IMR-90 (cell line): Measurements from ENCODE around the gene CPNE2. TPM values are rescaled to one million over a fixed set of nuclear protein-coding genes. Genes with fewer than 3 reads are reported as not detected.

ENCODE experiments used
- ATAC-seq: fragments of 200-7000 bp; cut with Tn5 transposase; 2 replicates; pipeline ENCODE4 v1.9.1; 2020; ENCODE audit warnings: low read depth, mild to moderate bottlenecking, moderate library complexity
- BruUV-seq: library from RNA; stranded (reverse); fragments of 400-500 nt; replicated peaks from 2 replicates; lab custom pipeline; 2021; lab: Mats Ljungman, UMichigan
- CTCF ChIA-PET: fragments of 300-600 bp; formaldehyde crosslinking; extraction: SDS; loops from one replicate; lab custom pipeline; 2021; ENCODE audit warnings: antibody characterized with exemption; lab: Yijun Ruan, JAX
- POLR2A ChIA-PET: fragments of 300-600 bp; sonication (Branson Sonifier 250); formaldehyde crosslinking; loops from one replicate; lab custom pipeline; 2022; ENCODE audit warnings: antibody characterized with exemption; ENCODE audit not compliant: unreplicated experiment; lab: Charles Lee
- DNase-seq: peaks from one replicate; pipeline ENCODE4 v3.0.0; 2013
- H2AFZ ChIP-seq: replicated peaks from 2 replicates; pipeline ENCODE3; 2013; ENCODE audit warnings: low read length, mild to moderate bottlenecking; ENCODE audit not compliant: poor library complexity
- H2AK5ac ChIP-seq: 2 replicates; pipeline ENCODE4 v1.6.1; 2013; ENCODE audit warnings: low read depth, low read length, inconsistent platforms
- H2AK9ac ChIP-seq: replicated peaks from 2 replicates; pipeline ENCODE3; 2013; ENCODE audit warnings: mild to moderate bottlenecking, low read depth, low read length, moderate library complexity; ENCODE audit not compliant: poor library complexity
- H2BK120ac ChIP-seq: 2 replicates; pipeline ENCODE4 v1.6.1; 2013; ENCODE audit warnings: low read depth, low read length, inconsistent platforms
- H2BK15ac ChIP-seq: 3 replicates; pipeline ENCODE4 v1.6.1; 2013; ENCODE audit warnings: low read depth, low read length, inconsistent platforms
- H2BK20ac ChIP-seq: 2 replicates; pipeline ENCODE4 v1.6.1; 2013; ENCODE audit warnings: low read depth, mild to moderate bottlenecking, inconsistent platforms, low read length, moderate library complexity
- H2BK5ac ChIP-seq: 2 replicates; pipeline ENCODE4 v1.6.1; 2013; ENCODE audit warnings: mild to moderate bottlenecking, low read depth, low read length, inconsistent platforms; ENCODE audit not compliant: poor library complexity, severe bottlenecking
- H3K14ac ChIP-seq: replicated peaks from 2 replicates; pipeline ENCODE4 v1.6.1; 2013; ENCODE audit warnings: low read depth, low read length, inconsistent platforms
- H3K18ac ChIP-seq: 2 replicates; pipeline ENCODE4 v1.6.1; 2013; ENCODE audit warnings: low read depth, low read length, control low read depth
- H3K23ac ChIP-seq: 2 replicates; pipeline ENCODE4 v1.6.1; 2013; ENCODE audit warnings: low read depth, low read length, inconsistent platforms
- H3K27ac ChIP-seq: 2 replicates; pipeline ENCODE4 v1.5.1; 2013; ENCODE audit warnings: mild to moderate bottlenecking, control low read depth, low read length; ENCODE audit not compliant: insufficient read depth
- H3K27me3 ChIP-seq: 2 replicates; pipeline ENCODE4 v1.6.1; 2013; ENCODE audit warnings: low read length; ENCODE audit not compliant: control insufficient read depth, insufficient read depth
- H3K36me3 ChIP-seq: 2 replicates; pipeline ENCODE4 v1.6.1; 2013; ENCODE audit warnings: low read length, mixed read lengths; ENCODE audit not compliant: control insufficient read depth, insufficient read depth
- H3K4ac ChIP-seq: 2 replicates; pipeline ENCODE4 v1.6.1; 2013; ENCODE audit warnings: low read depth, low read length, inconsistent platforms
- H3K4me1 ChIP-seq: 2 replicates; pipeline ENCODE4 v1.6.1; 2013; ENCODE audit warnings: low read length, mixed read lengths; ENCODE audit not compliant: control insufficient read depth, insufficient read depth
- H3K4me2 ChIP-seq: 2 replicates; pipeline ENCODE4 v1.6.1; 2013; ENCODE audit warnings: low read depth, mild to moderate bottlenecking, control low read depth, low read length, moderate library complexity
- H3K4me3 ChIP-seq: 2 replicates; pipeline ENCODE4 v1.5.1; 2013; ENCODE audit warnings: low read depth, mild to moderate bottlenecking, control low read depth, low read length, moderate library complexity; ENCODE audit not compliant: insufficient read depth
- H3K56ac ChIP-seq: 2 replicates; pipeline ENCODE4 v1.6.1; 2013; ENCODE audit warnings: low read length, inconsistent platforms; ENCODE audit not compliant: insufficient read depth; ENCODE audit errors: extremely low read depth
- H3K79me1 ChIP-seq, 2 experiments: 2 replicates each; pipeline ENCODE4 v1.6.1; 2013; ENCODE audit warnings: low read length in 2 of 2, inconsistent platforms in 1 of 2, low read depth in 1 of 2
- H3K9ac ChIP-seq: 2 replicates; pipeline ENCODE4 v1.6.1; 2013; ENCODE audit warnings: low read depth, low read length, control low read depth
- H3K9me1 ChIP-seq: 2 replicates; pipeline ENCODE4 v1.6.1; 2013; ENCODE audit warnings: low read length, inconsistent platforms; ENCODE audit not compliant: insufficient read depth
- H3K9me3 ChIP-seq: 2 replicates; pipeline ENCODE4 v1.6.1; 2013; ENCODE audit warnings: low read length; ENCODE audit not compliant: control insufficient read depth, insufficient read depth
- H4K20me1 ChIP-seq: 2 replicates; pipeline ENCODE4 v1.6.1; 2013; ENCODE audit warnings: low read length, inconsistent platforms; ENCODE audit not compliant: insufficient read depth
- H4K5ac ChIP-seq: 2 replicates; pipeline ENCODE4 v1.6.1; 2013; ENCODE audit warnings: mild to moderate bottlenecking, low read depth, low read length, control low read depth
- H4K8ac ChIP-seq, 2 experiments: 2 replicates each; pipeline ENCODE4 v1.6.1; 2013; ENCODE audit warnings: low read depth in 2 of 2, low read length in 2 of 2, control low read depth in 1 of 2, inconsistent platforms in 1 of 2
- H4K91ac ChIP-seq: 2 replicates; pipeline ENCODE4 v1.6.1; 2013; ENCODE audit warnings: low read depth, low read length, inconsistent platforms; ENCODE audit not compliant: insufficient read depth
- BHLHE40 ChIP-seq: fragments of 150-350 bp; IDR thresholded peaks from 2 replicates; pipeline ENCODE4 v1.6.1; 2016; ENCODE audit warnings: mild to moderate bottlenecking, low read depth, low read length
- CEBPB ChIP-seq: IDR thresholded peaks from 2 replicates; pipeline ENCODE4 v1.6.1; 2012; ENCODE audit warnings: low read depth, low read length, improper control_type of control experiment
- CHD1 ChIP-seq: IDR thresholded peaks from 2 replicates; pipeline ENCODE4 v1.6.1; 2012; ENCODE audit warnings: low read depth, low read length, improper control_type of control experiment
- CTCF ChIP-seq: conservative IDR thresholded peaks from 2 replicates; pipeline ENCODE4 v1.5.1; 2012; ENCODE audit warnings: mild to moderate bottlenecking, low read depth, low read length, improper control_type of control experiment
- ELK1 ChIP-seq: fragments of 150-350 bp; IDR thresholded peaks from 2 replicates; pipeline ENCODE4 v1.6.1; 2016; ENCODE audit warnings: low read depth, mild to moderate bottlenecking, low read length, moderate library complexity, borderline replicate concordance
- FOS ChIP-seq: fragments of 150-350 bp; IDR thresholded peaks from 2 replicates; pipeline ENCODE4 v1.6.1; 2016; ENCODE audit warnings: low read depth, low read length
- MAFK ChIP-seq: IDR thresholded peaks from 2 replicates; pipeline ENCODE4 v1.6.1; 2012; ENCODE audit warnings: low read depth, low read length, improper control_type of control experiment
- MAZ ChIP-seq: IDR thresholded peaks from 2 replicates; pipeline ENCODE4 v1.6.1; 2012; ENCODE audit warnings: low read depth, mild to moderate bottlenecking, low read length, improper control_type of control experiment, moderate library complexity, borderline replicate concordance
- MXI1 ChIP-seq: IDR thresholded peaks from 2 replicates; pipeline ENCODE4 v1.6.1; 2012; ENCODE audit warnings: low read depth, mild to moderate bottlenecking, low read length, moderate library complexity, borderline replicate concordance
- NFE2L2 ChIP-seq: fragments of 150-350 bp; IDR thresholded peaks from 2 replicates; pipeline ENCODE4 v1.6.1; 2016; ENCODE audit warnings: low read depth, mild to moderate bottlenecking, low read length
- RAD21 ChIP-seq: IDR thresholded peaks from 2 replicates; pipeline ENCODE4 v1.6.1; 2012; ENCODE audit warnings: low read length, improper control_type of control experiment
- RCOR1 ChIP-seq: IDR thresholded peaks from 2 replicates; pipeline ENCODE4 v1.6.1; 2012; ENCODE audit warnings: mild to moderate bottlenecking, low read length, improper control_type of control experiment; ENCODE audit not compliant: insufficient replicate concordance
- SMC3 ChIP-seq: fragments of 150-350 bp; IDR thresholded peaks from 2 replicates; pipeline ENCODE4 v1.6.1; 2016; ENCODE audit warnings: low read depth, mild to moderate bottlenecking, antibody characterized with exemption, low read length, moderate library complexity
- USF2 ChIP-seq: fragments of 150-350 bp; IDR thresholded peaks from 2 replicates; pipeline ENCODE4 v1.6.1; 2017; ENCODE audit warnings: mild to moderate bottlenecking, antibody characterized with exemption, low read length, low read depth
- WGBS, 2 experiments: methylation state at CpG; one replicate each; pipeline versions ENCODE4 v1.1.5 to v1.1.7; 2013; ENCODE audit warnings: missing lambda C conversion rate in 2 of 2; ENCODE audit not compliant: insufficient read length in 1 of 2; ENCODE audit errors: extremely low coverage in 2 of 2; 5-methylcytosine and 5-hydroxymethylcytosine counted together
- dilution Hi-C: fragments of 300-500 bp; cut with HindIII; formaldehyde crosslinking; loops from one replicate; pipeline ENCODE4 v1.14.3; 2018; ENCODE audit warnings: low sequenced_read_pairs; ENCODE audit not compliant: unreplicated experiment
- in situ Hi-C: fragments of 300-500 bp; cut with MboI; formaldehyde crosslinking; loops from 3 replicates; pipeline ENCODE4 v1.14.3; 2019; ENCODE audit warnings: low sequenced_read_pairs, inconsistent platforms, mixed read lengths
- intact Hi-C: fragments of 100-400 bp; cut with micrococcal nuclease; formaldehyde crosslinking; loops from 2 replicates; pipeline ENCODE4 v1.10.0; 2022
- polyA plus RNA-seq, 3 experiments: library from polyadenylated mRNA; depleted of rRNA; stranded (reverse); fragments of >200 nt; gene quantifications; 2 replicates each; pipeline ENCODE4 v1.2.3, GENCODE V29; 2012; ENCODE audit warnings: low replicate concordance in 1 of 3
- total RNA-seq: library from RNA; depleted of rRNA; stranded (reverse); fragments of >200 nt; gene quantifications from 2 replicates; pipeline ENCODE4 v1.2.3, GENCODE V29; 2012

The CPNE2 gene
- total and polyA plus RNA-seq, 2 of the 4 experiments (the other 2 are of a cell fraction): 15.4 to 48.0 TPM

GRCh38 chr16:57110937-57111336 is 18.6 kb downstream of the CPNE2 start:
- no peak overlapping the region for H3K4ac ChIP-seq
- no peaks in the 10 kb centered on the region for H3K9me3 ChIP-seq
- H3K9me1 ChIP-seq: peaks cover 15% of the 10 kb centered on the region
- in situ Hi-C loops (no loop called here), intact Hi-C loops (no loop called here), dilution Hi-C loops (no loop called here)
- CTCF ChIA-PET: no interaction called here
- no peaks in the 10 kb centered on the region for H3K27me3 ChIP-seq
- H2AFZ ChIP-seq: no peak overlapping the region
- H3K18ac ChIP-seq: no peak overlapping the region
- H4K91ac ChIP-seq: no peak overlapping the region
- no peak overlapping the region for H2BK120ac ChIP-seq
- H4K8ac ChIP-seq: no peak overlapping the region
- H2BK15ac ChIP-seq: no peak overlapping the region
- peaks cover 4 to 32% of the 10 kb centered on the region in 2 experiments; a peak in 2 of 4 replicates for H3K79me1 ChIP-seq
- no peak overlapping the region for H3K56ac ChIP-seq
- H4K20me1 ChIP-seq: peaks cover 11% of the 10 kb centered on the region
- POLR2A ChIA-PET: no interaction called here
- no peak overlapping the region for H3K9ac ChIP-seq
- no peak overlapping the region for H3K14ac ChIP-seq
- no peak overlapping the region for H2BK20ac ChIP-seq
- H3K4me3 ChIP-seq: no peak overlapping the region
- no peak for DNase-seq
- no peak overlapping the region for H3K23ac ChIP-seq
- H2AK9ac ChIP-seq: no peak overlapping the region
- no peak overlapping the region for H3K4me2 ChIP-seq
- WGBS, 2 experiments: no CpG with 5 or more reads among the region's 4 CpGs
- ATAC-seq: no peak
- no peaks in the 10 kb centered on the region for H3K36me3 ChIP-seq
- peaks cover 13% of the 10 kb centered on the region for H3K4me1 ChIP-seq
- no peak overlapping the region for H2AK5ac ChIP-seq
- H2BK5ac ChIP-seq: no peak overlapping the region
- no TSS peak for BruUV-seq
- TF ChIP-seq BHLHE40: no peak
- no peak for TF ChIP-seq CEBPB
- no peak for TF ChIP-seq USF2
- no peak for TF ChIP-seq NFE2L2
- no peak for TF ChIP-seq RCOR1
- no peak for TF ChIP-seq SMC3
- TF ChIP-seq FOS: no peak
- no peak for TF ChIP-seq CHD1
- no peak for TF ChIP-seq ELK1
- TF ChIP-seq RAD21: no peak
- no peak for TF ChIP-seq MAFK
- no peak for TF ChIP-seq MXI1
- no peak for TF ChIP-seq MAZ
- no peak for TF ChIP-seq CTCF
- H3K27ac ChIP-seq: no peak overlapping the region
- no peak overlapping the region for H4K5ac ChIP-seq
